Measurements from ENCODE around the gene SYNE3. TPM values are rescaled to one million over a fixed set of nuclear protein-coding genes. Genes with fewer than 3 reads are reported as not detected.

Gene SYNE3
- total and polyA plus RNA-seq, 9 of the 15 experiments (the other 6 are each of a cell fraction or from before 2014, with no cell fraction given) = 0.04 to 3.1 (median 0.55) TPM

- TF ChIP-seq ETS1 (conservative IDR thresholded peaks at IDR 0.05; ENCODE audit: control insufficient read depth, low read depth, low read length) (peak; percentile 69), MXD1 (CRISPR knock-in tag; IDR thresholded peaks at IDR 0.05; ENCODE audit: borderline replicate concordance, poor library complexity, severe bottlenecking) (peak; percentile 77), ESRRA (IDR thresholded peaks at IDR 0.05; ENCODE audit: borderline replicate concordance, low read depth) (0 out of 2 replicates have a peak, but pooled peaks have one; percentile 16), NR2C2 (CRISPR knock-in tag; IDR thresholded peaks at IDR 0.05) (peak; percentile 98), NR2C2 (tag; IDR thresholded peaks at IDR 0.05) (peak; percentile 99), CREM (IDR thresholded peaks at IDR 0.05; ENCODE audit: low read depth) (peak; percentile 69), TAF15 (IDR thresholded peaks at IDR 0.05; ENCODE audit: low read depth, low read length) (no peak), CCNT2 (IDR thresholded peaks at IDR 0.05; ENCODE audit: borderline replicate concordance, extremely low read depth, insufficient read length, low read depth, low read length) (peak; percentile 46), PHB (CRISPR knock-in tag; IDR thresholded peaks at IDR 0.05) (no peak), UBTF (IDR thresholded peaks at IDR 0.05; ENCODE audit: borderline replicate concordance in 1 of 2, low read depth in 2 of 2, low read length in 2 of 2) (peak; percentile 51 to 58; a peak in 2 of 4 replicates), EP400 (IDR thresholded peaks at IDR 0.05) (peak; percentile 97), GABPA (tag; conservative IDR thresholded peaks at IDR 0.05; ENCODE audit: low read depth) (peak; percentile 98), ZNF239 (CRISPR knock-in tag; IDR thresholded peaks at IDR 0.05) (no peak), FIP1L1 (IDR thresholded peaks at IDR 0.05; ENCODE audit: low read depth, low read length, poor library complexity, severe bottlenecking) (peak; percentile 29), RBM22 (IDR thresholded peaks at IDR 0.05; ENCODE audit: low read depth, low read length, poor library complexity, severe bottlenecking) (peak; percentile 65), KDM4B (IDR thresholded peaks at IDR 0.05; ENCODE audit: borderline replicate concordance in 2 of 2, low read depth in 1 of 2) (peak in 1 of 2 experiments; percentile 77; a peak in 1 of 4 replicates), ARID4B (CRISPR knock-in tag; IDR thresholded peaks at IDR 0.05) (peak; percentile 90)
Observed at GRCh38 chr14:95534299-95535225, 18.1 kb upstream of the SYNE3 start, which contains the start of gene GLRX5 (continued).
